HepG2 (cell line): ENCODE measurements around the gene PLCG1. TPM values are rescaled to one million over a fixed set of nuclear protein-coding genes. Genes with fewer than 3 reads are reported as not detected.

Source experiments
- ATF7-NPFF ChIP-seq: sonication (generic); formaldehyde crosslinking; IDR thresholded peaks from 2 replicates; pipeline ENCODE4 v1.8.1; 2023; ENCODE audit warnings: mild to moderate bottlenecking, low read depth, missing genetic modification reagents, moderate library complexity
- ATRX ChIP-seq: sonication (generic); formaldehyde crosslinking; IDR thresholded peaks from 2 replicates; pipeline ENCODE4 v1.4.0; 2020; ENCODE audit warnings: missing genetic modification reagents, borderline replicate concordance
- HDAC2 ChIP-seq: sonication (generic); formaldehyde crosslinking; IDR thresholded peaks from 2 replicates; pipeline ENCODE4 v1.4.0; 2020; ENCODE audit warnings: missing genetic modification reagents
- ISL2 ChIP-seq: sonication (generic); formaldehyde crosslinking; IDR thresholded peaks from 2 replicates; pipeline ENCODE4 v1.5.0; 2020; ENCODE audit warnings: missing genetic modification reagents
- KLF13 ChIP-seq: sonication (generic); formaldehyde crosslinking; IDR thresholded peaks from 2 replicates; pipeline ENCODE4 v1.4.0; 2020; ENCODE audit warnings: mild to moderate bottlenecking, missing genetic modification reagents
- REPIN1 ChIP-seq: sonication (generic); formaldehyde crosslinking; IDR thresholded peaks from 2 replicates; pipeline ENCODE4 v1.8.0; 2022; ENCODE audit warnings: missing genetic modification reagents, low read depth, mild to moderate bottlenecking, borderline replicate concordance
- SAP130 ChIP-seq: IDR thresholded peaks from 2 replicates; pipeline ENCODE4 v1.6.1; 2016; ENCODE audit warnings: low read depth
- SOX5 ChIP-seq: IDR thresholded peaks from 2 replicates; pipeline ENCODE4 v1.6.1; 2016; ENCODE audit warnings: borderline replicate concordance
- TBX3 ChIP-seq: fragments of 450-650 bp; IDR thresholded peaks from 2 replicates; pipeline ENCODE4 v1.6.1; 2017; ENCODE audit warnings: antibody characterized with exemption, mild to moderate bottlenecking, inconsistent platforms, borderline replicate concordance
- TP53 ChIP-seq: sonication (generic); formaldehyde crosslinking; conservative IDR thresholded peaks from 2 replicates; pipeline ENCODE4 v1.4.0; 2020; ENCODE audit warnings: missing genetic modification reagents
- ZBTB7B ChIP-seq: sonication (generic); formaldehyde crosslinking; IDR thresholded peaks from 2 replicates; pipeline ENCODE4 v1.4.0; 2020; ENCODE audit warnings: missing genetic modification reagents
- ZFY ChIP-seq: sonication (generic); formaldehyde crosslinking; IDR thresholded peaks from 2 replicates; pipeline ENCODE4 v1.4.0; 2020; ENCODE audit warnings: missing genetic modification reagents
- ZNF605 ChIP-seq: sonication (generic); formaldehyde crosslinking; IDR thresholded peaks from 2 replicates; pipeline ENCODE4 v1.8.0; 2022; ENCODE audit warnings: mild to moderate bottlenecking, missing genetic modification reagents
- polyA plus RNA-seq, 8 experiments: library from polyadenylated mRNA; depleted of rRNA in 3 of 8; stranded (reverse) in 7 of 8; unstranded in 1 of 8; fragments of >200 nt; fragmentation: Illumina TruSeq in 4 of 8; extraction: Trizol in 4 of 8; gene quantifications; 2 replicates each; pipeline versions ENCODE4 v1.2.1 to v1.2.3, GENCODE V29; 2011 to 2016; ENCODE audit warnings: low read depth in 4 of 8, missing spikeins in 1 of 8, mixed read lengths in 1 of 8; ENCODE audit not compliant: insufficient read depth in 1 of 8
- total RNA-seq, 5 experiments: library from RNA; depleted of rRNA; stranded (reverse); fragments of >200 nt; fragmentation: Illumina TruSeq; extraction: Trizol; gene quantifications; 2 replicates each; pipeline ENCODE4 v1.2.3, GENCODE V29; 2016; ENCODE audit warnings: low read depth in 1 of 5
- TF ChIP-seq, protein P1 (sequence below): sonication (generic); formaldehyde crosslinking; IDR thresholded peaks from 2 replicates; pipeline ENCODE4 v1.5.0; 2020; ENCODE audit warnings: mild to moderate bottlenecking, missing genetic modification reagents, borderline replicate concordance
- TF ChIP-seq, protein P2 (sequence below): sonication (generic); formaldehyde crosslinking; IDR thresholded peaks from 2 replicates; pipeline ENCODE4 v1.4.0; 2020; ENCODE audit warnings: missing genetic modification reagents
- TF ChIP-seq, protein P3 (sequence below): sonication (generic); formaldehyde crosslinking; IDR thresholded peaks from 2 replicates; pipeline ENCODE4 v1.5.0; 2020; ENCODE audit warnings: missing genetic modification reagents
- TF ChIP-seq, protein P4 (sequence below): IDR thresholded peaks from 2 replicates; pipeline ENCODE4 v1.6.1; 2016; ENCODE audit warnings: low read depth, control low read depth

The PLCG1 gene
- total and polyA plus RNA-seq, 2 of the 13 experiments (the other 11 are each of a cell fraction or from before 2014, with no cell fraction given), result 85.3 to 158 TPM

DNA sequence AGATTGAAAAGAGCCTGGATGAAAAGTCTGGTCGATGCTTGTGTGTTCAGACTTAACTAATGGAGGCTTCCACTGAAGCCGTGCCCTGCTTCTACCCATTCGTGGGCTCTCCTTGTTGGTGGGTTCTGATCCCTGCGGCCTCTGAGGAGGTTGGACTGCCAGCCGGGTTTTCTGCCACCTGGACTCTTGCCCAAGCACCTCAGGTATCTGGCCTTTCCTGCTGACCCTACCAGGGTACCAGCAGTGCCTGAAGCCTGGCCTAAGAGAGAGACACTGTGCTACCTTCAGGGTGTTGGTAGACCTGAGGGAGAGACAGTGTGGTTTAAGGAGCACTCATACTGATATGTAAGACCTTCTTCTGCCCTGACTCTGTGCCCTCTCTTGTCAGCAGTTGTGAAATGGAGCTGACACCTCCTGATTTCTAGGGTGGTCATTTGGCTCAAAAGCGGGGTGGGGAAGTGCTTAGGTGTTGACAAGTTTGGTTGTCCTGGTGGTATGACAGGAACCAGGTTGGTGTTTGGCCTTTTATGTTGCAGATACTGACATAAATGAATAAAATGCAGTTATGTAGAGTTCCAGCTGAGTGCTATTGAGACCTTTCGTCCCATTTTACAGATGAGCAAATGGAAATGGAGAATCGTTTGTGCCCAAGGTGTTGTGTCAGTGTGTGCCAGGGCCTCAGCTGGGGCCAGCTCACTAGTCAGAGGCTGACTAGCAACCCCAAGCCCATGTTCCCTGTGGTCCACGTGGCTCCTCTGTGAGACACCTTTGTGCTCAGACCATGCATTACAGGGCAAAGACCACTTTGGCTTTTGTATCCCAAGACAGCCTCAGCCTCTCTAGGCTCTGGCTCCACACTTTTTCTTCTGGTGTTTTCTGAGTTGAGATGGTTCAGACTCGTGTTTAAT is 3.1 kb downstream of the PLCG1 start (continued):
- TF ChIP-seq, protein P1, sequence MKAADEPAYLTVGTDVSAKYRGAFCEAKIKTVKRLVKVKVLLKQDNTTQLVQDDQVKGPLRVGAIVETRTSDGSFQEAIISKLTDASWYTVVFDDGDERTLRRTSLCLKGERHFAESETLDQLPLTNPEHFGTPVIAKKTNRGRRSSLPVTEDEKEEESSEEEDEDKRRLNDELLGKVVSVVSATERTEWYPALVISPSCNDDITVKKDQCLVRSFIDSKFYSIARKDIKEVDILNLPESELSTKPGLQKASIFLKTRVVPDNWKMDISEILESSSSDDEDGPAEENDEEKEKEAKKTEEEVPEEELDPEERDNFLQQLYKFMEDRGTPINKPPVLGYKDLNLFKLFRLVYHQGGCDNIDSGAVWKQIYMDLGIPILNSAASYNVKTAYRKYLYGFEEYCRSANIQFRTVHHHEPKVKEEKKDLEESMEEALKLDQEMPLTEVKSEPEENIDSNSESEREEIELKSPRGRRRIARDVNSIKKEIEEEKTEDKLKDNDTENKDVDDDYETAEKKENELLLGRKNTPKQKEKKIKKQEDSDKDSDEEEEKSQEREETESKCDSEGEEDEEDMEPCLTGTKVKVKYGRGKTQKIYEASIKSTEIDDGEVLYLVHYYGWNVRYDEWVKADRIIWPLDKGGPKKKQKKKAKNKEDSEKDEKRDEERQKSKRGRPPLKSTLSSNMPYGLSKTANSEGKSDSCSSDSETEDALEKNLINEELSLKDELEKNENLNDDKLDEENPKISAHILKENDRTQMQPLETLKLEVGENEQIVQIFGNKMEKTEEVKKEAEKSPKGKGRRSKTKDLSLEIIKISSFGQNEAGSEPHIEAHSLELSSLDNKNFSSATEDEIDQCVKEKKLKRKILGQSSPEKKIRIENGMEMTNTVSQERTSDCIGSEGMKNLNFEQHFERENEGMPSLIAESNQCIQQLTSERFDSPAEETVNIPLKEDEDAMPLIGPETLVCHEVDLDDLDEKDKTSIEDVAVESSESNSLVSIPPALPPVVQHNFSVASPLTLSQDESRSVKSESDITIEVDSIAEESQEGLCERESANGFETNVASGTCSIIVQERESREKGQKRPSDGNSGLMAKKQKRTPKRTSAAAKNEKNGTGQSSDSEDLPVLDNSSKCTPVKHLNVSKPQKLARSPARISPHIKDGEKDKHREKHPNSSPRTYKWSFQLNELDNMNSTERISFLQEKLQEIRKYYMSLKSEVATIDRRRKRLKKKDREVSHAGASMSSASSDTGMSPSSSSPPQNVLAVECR (CRISPR knock-in tag), result peak; percentile 28; the same call in 1 of the 2 replicates
- TF ChIP-seq ATRX (CRISPR knock-in tag) (0 out of 2 replicates have a peak, but pooled peaks have one; percentile 18), REPIN1 (CRISPR knock-in tag) (no peak), TBX3 (no peak), SOX5 (CRISPR knock-in tag) (0 out of 2 replicates have a peak, but pooled peaks have one; percentile 39), KLF13 (CRISPR knock-in tag) (no peak), ISL2 (0 out of 2 replicates have a peak, but pooled peaks have one; percentile 43), SAP130 (CRISPR knock-in tag) (peak; percentile 86), HDAC2 (CRISPR knock-in tag) (peak; percentile 63; the same call in 1 of the 2 replicates), ZBTB7B (CRISPR knock-in tag) (no peak), ZFY (CRISPR knock-in tag) (0 out of 2 replicates have a peak, but pooled peaks have one; percentile 37), ATF7-NPFF (CRISPR knock-in tag) (no peak), TP53 (CRISPR knock-in tag) (0 out of 2 replicates have a peak, but pooled peaks have one; percentile 61), ZNF605 (0 out of 2 replicates have a peak, but pooled peaks have one; percentile 20)
- TF ChIP-seq, protein P2, sequence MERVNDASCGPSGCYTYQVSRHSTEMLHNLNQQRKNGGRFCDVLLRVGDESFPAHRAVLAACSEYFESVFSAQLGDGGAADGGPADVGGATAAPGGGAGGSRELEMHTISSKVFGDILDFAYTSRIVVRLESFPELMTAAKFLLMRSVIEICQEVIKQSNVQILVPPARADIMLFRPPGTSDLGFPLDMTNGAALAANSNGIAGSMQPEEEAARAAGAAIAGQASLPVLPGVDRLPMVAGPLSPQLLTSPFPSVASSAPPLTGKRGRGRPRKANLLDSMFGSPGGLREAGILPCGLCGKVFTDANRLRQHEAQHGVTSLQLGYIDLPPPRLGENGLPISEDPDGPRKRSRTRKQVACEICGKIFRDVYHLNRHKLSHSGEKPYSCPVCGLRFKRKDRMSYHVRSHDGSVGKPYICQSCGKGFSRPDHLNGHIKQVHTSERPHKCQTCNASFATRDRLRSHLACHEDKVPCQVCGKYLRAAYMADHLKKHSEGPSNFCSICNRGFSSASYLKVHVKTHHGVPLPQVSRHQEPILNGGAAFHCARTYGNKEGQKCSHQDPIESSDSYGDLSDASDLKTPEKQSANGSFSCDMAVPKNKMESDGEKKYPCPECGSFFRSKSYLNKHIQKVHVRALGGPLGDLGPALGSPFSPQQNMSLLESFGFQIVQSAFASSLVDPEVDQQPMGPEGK (CRISPR knock-in tag), result peak; percentile 7; the same call in 1 of the 2 replicates
- TF ChIP-seq, protein P3, sequence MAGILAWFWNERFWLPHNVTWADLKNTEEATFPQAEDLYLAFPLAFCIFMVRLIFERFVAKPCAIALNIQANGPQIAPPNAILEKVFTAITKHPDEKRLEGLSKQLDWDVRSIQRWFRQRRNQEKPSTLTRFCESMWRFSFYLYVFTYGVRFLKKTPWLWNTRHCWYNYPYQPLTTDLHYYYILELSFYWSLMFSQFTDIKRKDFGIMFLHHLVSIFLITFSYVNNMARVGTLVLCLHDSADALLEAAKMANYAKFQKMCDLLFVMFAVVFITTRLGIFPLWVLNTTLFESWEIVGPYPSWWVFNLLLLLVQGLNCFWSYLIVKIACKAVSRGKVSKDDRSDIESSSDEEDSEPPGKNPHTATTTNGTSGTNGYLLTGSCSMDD, result 0 out of 2 replicates have a peak, but pooled peaks have one; percentile 42
- TF ChIP-seq, protein P4, sequence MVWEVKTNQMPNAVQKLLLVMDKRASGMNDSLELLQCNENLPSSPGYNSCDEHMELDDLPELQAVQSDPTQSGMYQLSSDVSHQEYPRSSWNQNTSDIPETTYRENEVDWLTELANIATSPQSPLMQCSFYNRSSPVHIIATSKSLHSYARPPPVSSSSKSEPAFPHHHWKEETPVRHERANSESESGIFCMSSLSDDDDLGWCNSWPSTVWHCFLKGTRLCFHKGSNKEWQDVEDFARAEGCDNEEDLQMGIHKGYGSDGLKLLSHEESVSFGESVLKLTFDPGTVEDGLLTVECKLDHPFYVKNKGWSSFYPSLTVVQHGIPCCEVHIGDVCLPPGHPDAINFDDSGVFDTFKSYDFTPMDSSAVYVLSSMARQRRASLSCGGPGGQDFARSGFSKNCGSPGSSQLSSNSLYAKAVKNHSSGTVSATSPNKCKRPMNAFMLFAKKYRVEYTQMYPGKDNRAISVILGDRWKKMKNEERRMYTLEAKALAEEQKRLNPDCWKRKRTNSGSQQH (CRISPR knock-in tag), result peak; percentile 7; the same call in 1 of the 2 replicates
